ENCODE results near the gene KRTAP10-3.

The KRTAP10-3 gene

GRCh38 chr21:44544566-44544965 lies 14.0 kb downstream of the KRTAP10-3 start:
- DNase-seq, result no peak

- no peak for DNase-seq
Observed at GRCh38 chr21:44542716-44543115, 15.9 kb downstream of the KRTAP10-3 start.

DNA sequence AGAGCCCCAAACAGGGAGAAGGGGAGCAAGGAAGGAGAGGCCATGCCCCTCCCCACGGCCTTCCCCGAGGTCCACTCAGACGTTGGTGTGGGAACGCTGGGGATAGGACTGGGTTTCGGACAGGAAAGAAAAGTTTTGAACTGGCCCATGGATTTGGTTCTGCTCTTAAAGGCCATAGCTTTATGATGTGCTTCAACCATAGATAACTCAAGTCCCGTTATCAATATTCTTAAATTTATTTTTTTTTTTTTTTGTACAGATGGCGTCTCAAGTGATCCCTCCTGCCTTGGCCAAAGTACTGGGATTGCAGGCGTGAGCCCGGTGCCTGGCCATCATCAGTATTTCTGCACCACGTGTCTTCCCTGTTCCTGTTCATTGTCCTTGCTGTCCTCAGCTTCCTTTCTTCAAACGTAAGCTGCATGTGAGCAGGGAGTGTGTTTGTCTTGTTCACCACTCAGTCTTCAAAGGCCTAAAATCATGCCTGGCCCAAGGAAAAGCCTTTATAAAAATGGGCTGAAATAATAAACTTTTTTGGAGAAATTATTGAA lies 17.8 kb downstream of the KRTAP10-3 start:
- no peak for DNase-seq

GRCh38 chr21:44539991-44540666 lies 18.5 kb downstream of the KRTAP10-3 start, which contains the start of gene KRTAP10-1:
Gene KRTAP10-1, minus strand, starts transcription at chr21:44540195. Its CDS starts 45 bp downstream, at chr21:44540150.
- DNase-seq, result no peak

GRCh38 chr21:44539046-44539445 lies 19.5 kb downstream of the KRTAP10-3 start:
- no peak for DNase-seq

GRCh38 chr21:44537930-44538911 lies 20.4 kb downstream of the KRTAP10-3 start:
- DNase-seq, result no peak

- DNase-seq, result no peak
Observed at GRCh38 chr21:44535963-44536362, 22.6 kb downstream of the KRTAP10-3 start.

GRCh38 chr21:44534688-44535087 lies 23.9 kb downstream of the KRTAP10-3 start:
- no peak for DNase-seq

GRCh38 chr21:44533891-44534627 lies 24.5 kb downstream of the KRTAP10-3 start:
- DNase-seq, result no peak

DNA sequence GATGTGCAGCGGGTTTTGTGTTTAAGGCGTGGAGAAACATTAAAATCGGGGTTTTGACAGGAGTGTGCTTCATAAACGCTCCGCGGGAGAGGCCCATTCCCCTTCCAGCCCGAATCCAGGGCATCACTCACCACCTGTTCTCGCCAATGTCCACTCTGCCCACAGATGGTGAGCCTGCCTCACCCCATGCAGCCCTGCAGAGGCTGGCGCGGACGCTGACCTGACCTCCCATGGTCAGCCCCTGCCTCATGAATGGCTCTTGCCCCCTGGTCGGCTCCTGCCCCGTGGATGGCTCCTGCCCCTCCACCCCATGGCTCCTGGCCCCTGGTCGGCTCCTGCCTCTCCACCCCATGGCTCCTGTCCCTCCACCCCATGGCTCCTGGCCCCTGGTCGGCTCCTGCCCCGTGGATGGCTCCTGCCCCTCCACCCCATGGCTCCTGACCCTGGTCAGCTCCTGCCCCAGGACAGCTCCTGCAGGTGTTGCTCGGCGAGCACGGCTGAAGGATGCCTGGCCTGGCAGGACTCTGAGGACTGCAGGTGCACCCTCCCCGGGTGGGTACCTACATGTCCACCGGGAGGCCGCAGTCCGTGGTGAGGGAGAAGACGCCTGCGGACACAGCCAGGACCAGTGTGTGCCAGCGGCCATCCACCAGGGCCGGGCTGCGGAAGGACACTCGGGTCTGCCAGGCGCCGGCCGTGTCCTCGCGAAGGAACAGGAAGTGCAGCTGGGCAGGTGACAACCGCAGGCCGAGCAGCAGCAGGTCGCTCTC lies 25.3 kb downstream of the KRTAP10-3 start:
- no peak for DNase-seq

GRCh38 chr21:44532712-44533111 lies 25.9 kb downstream of the KRTAP10-3 start:
- DNase-seq, result no peak

- no peak for DNase-seq
Observed at GRCh38 chr21:44531606-44532564, 26.7 kb downstream of the KRTAP10-3 start.

- DNase-seq, result no peak
Observed at GRCh38 chr21:44530903-44531605, 27.5 kb downstream of the KRTAP10-3 start.

GRCh38 chr21:44530221-44530902 lies 28.2 kb downstream of the KRTAP10-3 start:
- no peak for DNase-seq

- DNase-seq, result no peak
Observed at GRCh38 chr21:44529503-44530125, 29.0 kb downstream of the KRTAP10-3 start.

DNA sequence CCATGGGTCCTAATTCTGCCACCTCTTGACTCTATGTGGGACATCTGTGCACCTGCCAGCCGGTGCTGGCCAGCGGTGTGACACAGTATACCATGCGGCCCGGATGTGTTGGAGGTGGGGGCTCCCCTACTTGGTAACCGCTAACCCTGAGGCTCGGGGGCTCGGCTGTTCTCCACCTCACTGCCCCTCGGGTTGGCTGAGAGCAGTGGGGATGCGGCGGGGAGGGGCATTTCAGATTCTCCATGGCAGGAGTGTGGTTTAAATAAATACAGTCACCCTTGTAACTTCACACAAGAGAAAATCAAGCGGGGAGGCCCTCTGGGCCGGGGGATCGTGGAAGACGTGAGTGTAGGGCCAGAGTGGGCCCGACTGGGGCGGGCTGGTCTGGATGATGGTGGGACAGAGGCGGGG lies 29.6 kb downstream of the KRTAP10-3 start:
- no peak for DNase-seq

DNA sequence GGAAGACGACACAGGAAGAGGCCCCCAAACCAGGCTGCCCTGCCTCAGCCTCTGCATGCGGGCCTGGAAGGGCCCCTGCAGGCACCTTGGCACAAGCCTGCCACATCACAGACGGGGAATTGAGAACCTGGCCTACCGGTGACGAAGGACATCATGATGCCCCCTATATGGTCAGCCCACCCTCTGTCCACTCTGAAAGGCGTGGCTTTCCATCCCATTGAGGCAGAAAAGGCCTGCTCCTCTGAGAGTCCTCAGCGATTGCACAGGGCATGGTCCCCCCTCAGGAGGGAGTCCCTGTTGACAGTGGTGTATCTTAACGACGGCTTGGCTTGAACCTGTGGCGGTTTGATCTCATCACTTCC lies 30.0 kb downstream of the KRTAP10-3 start:
- DNase-seq, result no peak

DNA sequence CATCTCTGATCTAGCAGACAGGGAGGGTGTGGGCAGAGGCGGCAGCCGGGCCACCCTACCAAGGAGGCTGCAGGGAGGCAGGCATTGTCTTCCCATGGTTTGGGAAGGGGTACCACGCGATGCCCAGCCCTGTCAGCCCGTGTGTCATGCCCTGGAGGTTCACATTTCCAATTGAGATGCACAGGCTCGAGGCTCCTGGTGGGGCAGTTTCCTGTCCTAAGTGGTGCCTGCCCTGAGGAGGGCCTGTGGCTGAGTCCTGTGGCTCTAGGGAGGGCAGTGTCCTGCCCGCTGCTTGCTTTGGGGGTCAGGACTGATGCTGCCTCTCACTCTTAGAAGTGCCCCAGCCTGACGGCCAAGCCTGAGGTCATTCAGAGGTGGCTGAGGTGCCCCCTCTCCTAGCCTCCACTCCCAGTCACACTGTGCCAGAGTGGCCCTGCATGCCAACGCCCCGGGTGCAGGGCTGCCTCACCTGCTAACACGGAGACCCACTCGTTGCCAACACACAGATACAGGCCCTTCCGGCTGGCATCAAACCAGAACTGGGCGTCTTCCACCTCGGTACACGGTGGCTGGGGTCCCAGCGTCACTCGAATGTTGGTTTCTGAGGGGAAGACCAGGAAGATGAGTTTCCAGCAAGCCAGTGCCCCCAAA lies 30.5 kb downstream of the KRTAP10-3 start:
- no peak for DNase-seq
